HEK293 (cell line): ENCODE data around the gene LPP.

Source experiments
- ATF2 ChIP-seq: fragments of 450-650 bp; formaldehyde crosslinking; IDR thresholded peaks from 2 replicates; pipeline ENCODE4 v1.5.1; 2016; ENCODE audit warnings: missing biosample characterization, missing genetic modification characterization, low read depth
- GLI2 ChIP-seq: fragments of 450-650 bp; formaldehyde crosslinking; IDR thresholded peaks from 2 replicates; pipeline ENCODE4; 2017; ENCODE audit warnings: missing biosample characterization, missing genetic modification characterization, low read depth, borderline replicate concordance
- GLIS1 ChIP-seq: fragments of 450-650 bp; formaldehyde crosslinking; IDR thresholded peaks from 2 replicates; pipeline ENCODE4 v1.5.1; 2016; ENCODE audit warnings: missing biosample characterization, missing genetic modification characterization
- GLIS2 ChIP-seq: fragments of 450-650 bp; formaldehyde crosslinking; IDR thresholded peaks from 2 replicates; pipeline ENCODE4 v1.5.1; 2016; ENCODE audit warnings: missing biosample characterization, missing genetic modification characterization
- INSM2 ChIP-seq: fragments of 450-650 bp; formaldehyde crosslinking; IDR thresholded peaks from 2 replicates; pipeline ENCODE4 v1.5.1; 2016; ENCODE audit warnings: missing biosample characterization, missing genetic modification characterization
- PATZ1 ChIP-seq: fragments of 450-650 bp; formaldehyde crosslinking; IDR thresholded peaks from 2 replicates; pipeline ENCODE4 v1.5.1; 2016; ENCODE audit warnings: missing biosample characterization, missing genetic modification characterization
- PRDM1 ChIP-seq: fragments of 450-650 bp; formaldehyde crosslinking; IDR thresholded peaks from 2 replicates; pipeline ENCODE4; 2016; ENCODE audit warnings: missing biosample characterization, missing genetic modification characterization
- PRDM10 ChIP-seq: fragments of 450-650 bp; formaldehyde crosslinking; IDR thresholded peaks from 2 replicates; pipeline ENCODE4 v1.5.1; 2016; ENCODE audit warnings: missing biosample characterization, missing genetic modification characterization
- ZFP37 ChIP-seq: fragments of 450-650 bp; formaldehyde crosslinking; IDR thresholded peaks from 2 replicates; pipeline ENCODE4 v1.5.1; 2016; ENCODE audit warnings: missing biosample characterization, missing genetic modification characterization
- ZFP41 ChIP-seq: fragments of 450-650 bp; formaldehyde crosslinking; IDR thresholded peaks from 2 replicates; pipeline ENCODE4 v1.5.1; 2016; ENCODE audit warnings: missing biosample characterization, missing genetic modification characterization, borderline replicate concordance
- ZFP69B ChIP-seq: fragments of 450-650 bp; formaldehyde crosslinking; IDR thresholded peaks from 2 replicates; pipeline ENCODE4 v1.5.1; 2016; ENCODE audit warnings: missing biosample characterization, missing genetic modification characterization
- ZNF202 ChIP-seq: fragments of 450-650 bp; formaldehyde crosslinking; IDR thresholded peaks from 2 replicates; pipeline ENCODE4 v1.5.1; 2016; ENCODE audit warnings: missing biosample characterization, missing genetic modification characterization, borderline replicate concordance
- ZNF280C ChIP-seq: fragments of 450-650 bp; formaldehyde crosslinking; IDR thresholded peaks from 2 replicates; pipeline ENCODE4 v1.5.1; 2016; ENCODE audit warnings: missing biosample characterization, missing genetic modification characterization
- ZNF280D ChIP-seq: fragments of 450-650 bp; formaldehyde crosslinking; IDR thresholded peaks from 2 replicates; pipeline ENCODE4 v1.5.1; 2016; ENCODE audit warnings: missing biosample characterization, missing genetic modification characterization
- ZNF335 ChIP-seq: fragments of 450-650 bp; formaldehyde crosslinking; conservative IDR thresholded peaks from 2 replicates; pipeline ENCODE4 v1.5.1; 2016; ENCODE audit warnings: missing biosample characterization, missing genetic modification characterization
- ZNF394 ChIP-seq: fragments of 450-650 bp; formaldehyde crosslinking; IDR thresholded peaks from 2 replicates; pipeline ENCODE4 v1.5.1; 2016; ENCODE audit warnings: missing biosample characterization, missing genetic modification characterization, mild to moderate bottlenecking, moderate library complexity, borderline replicate concordance
- ZNF548 ChIP-seq: fragments of 450-650 bp; formaldehyde crosslinking; IDR thresholded peaks from 2 replicates; pipeline ENCODE4 v1.5.1; 2016; ENCODE audit warnings: missing biosample characterization, missing genetic modification characterization
- ZNF610 ChIP-seq: fragments of 450-650 bp; formaldehyde crosslinking; IDR thresholded peaks from 2 replicates; pipeline ENCODE4 v1.5.1; 2016; ENCODE audit warnings: missing biosample characterization, missing genetic modification characterization, borderline replicate concordance
- ZNF629 ChIP-seq: fragments of 450-650 bp; formaldehyde crosslinking; IDR thresholded peaks from 2 replicates; pipeline ENCODE4 v1.5.1; 2017; ENCODE audit warnings: missing biosample characterization, missing genetic modification characterization
- ZNF654 ChIP-seq: fragments of 450-650 bp; formaldehyde crosslinking; IDR thresholded peaks from 2 replicates; pipeline ENCODE4 v1.5.1; 2016; ENCODE audit warnings: low read depth, missing biosample characterization, missing genetic modification characterization
- ZNF664 ChIP-seq: fragments of 450-650 bp; formaldehyde crosslinking; IDR thresholded peaks from 2 replicates; pipeline ENCODE4 v1.5.1; 2016; ENCODE audit warnings: missing biosample characterization, missing genetic modification characterization
- ZNF701 ChIP-seq: fragments of 450-650 bp; formaldehyde crosslinking; IDR thresholded peaks from 2 replicates; pipeline ENCODE4 v1.5.1; 2016; ENCODE audit warnings: missing biosample characterization, missing genetic modification characterization
- ZNF830 ChIP-seq: fragments of 450-650 bp; IDR thresholded peaks from 2 replicates; pipeline ENCODE4 v1.5.0; 2018; ENCODE audit warnings: missing biosample characterization, missing genetic modification characterization, low read depth, mild to moderate bottlenecking, moderate library complexity
- ZSCAN23 ChIP-seq: fragments of 450-650 bp; formaldehyde crosslinking; IDR thresholded peaks from 2 replicates; pipeline ENCODE4 v1.5.1; 2016; ENCODE audit warnings: missing biosample characterization, missing genetic modification characterization
- ZSCAN30 ChIP-seq: fragments of 450-650 bp; IDR thresholded peaks from 2 replicates; pipeline ENCODE4 v1.5.1; 2018; ENCODE audit warnings: missing biosample characterization, mild to moderate bottlenecking, missing genetic modification characterization, moderate library complexity

The LPP gene

GRCh38 chr3:188197388-188197847, 43.5 kb downstream of the LPP start (continued):
- TF ChIP-seq ZNF202 (tag by site-specific recombination) (no peak), ZNF335 (tag by site-specific recombination) (peak; percentile 30; the same call in 1 of the 2 replicates), ZNF701 (tag by site-specific recombination) (no peak), ZNF830 (tag by site-specific recombination) (no peak), ZNF610 (no peak), PRDM1 (tag by site-specific recombination) (peak; percentile 89), ZNF629 (tag by site-specific recombination) (peak; percentile 94), ATF2 (tag by site-specific recombination) (peak; percentile 73), PATZ1 (tag by site-specific recombination) (peak; percentile 58; the same call in 1 of the 2 replicates), INSM2 (tag by site-specific recombination) (peak; percentile 72), GLIS1 (peak; percentile 32; the same call in 1 of the 2 replicates), ZSCAN30 (0 out of 2 replicates have a peak, but pooled peaks have one; percentile 35), ZNF280D (tag by site-specific recombination) (0 out of 2 replicates have a peak, but pooled peaks have one; percentile 17), ZFP37 (tag by site-specific recombination) (0 out of 2 replicates have a peak, but pooled peaks have one; percentile 65), ZNF280C (tag by site-specific recombination) (no peak), ZNF548 (tag by site-specific recombination) (no peak), ZFP41 (tag by site-specific recombination) (no peak), GLIS2 (tag by site-specific recombination) (peak; percentile 45; the same call in 1 of the 2 replicates), PRDM10 (no peak), ZSCAN23 (tag by site-specific recombination) (no peak), GLI2 (tag by site-specific recombination) (peak; percentile 22; the same call in 1 of the 2 replicates), ZFP69B (tag by site-specific recombination) (peak; percentile 94), ZNF664 (no peak), ZNF394 (tag by site-specific recombination) (peak; percentile 63; the same call in 1 of the 2 replicates), ZNF654 (no peak)
